GM04504 (cell line): Measurements from ENCODE around the gene CCDC70.
A peak's percentile ranks its signal among the peaks of the same experiment; 100 is the strongest.

Experiments used
- DNase-seq: peaks from one replicate; pipeline ENCODE4 v3.0.0-alpha.2; 2012; ENCODE audit warnings: low read depth

Gene CCDC70

GRCh38 chr13:51829568-51829899 lies 32.2 kb upstream of the CCDC70 start:
- no peak for DNase-seq

- DNase-seq, result no peak
Measured at GRCh38 chr13:51831519-51831918, 30.2 kb upstream of the CCDC70 start.

GRCh38 chr13:51832471-51833152 lies 29.2 kb upstream of the CCDC70 start:
- DNase-seq, result no peak

GRCh38 chr13:51833980-51834379 lies 27.8 kb upstream of the CCDC70 start:
- DNase-seq, result no peak

GRCh38 chr13:51834581-51835171 lies 27.1 kb upstream of the CCDC70 start:
- DNase-seq, result no peak

GRCh38 chr13:51837016-51837415 lies 24.8 kb upstream of the CCDC70 start:
- no peak for DNase-seq

- DNase-seq, result peak; percentile 30
Measured at GRCh38 chr13:51838240-51838846, 23.4 kb upstream of the CCDC70 start.

GRCh38 chr13:51839711-51840540 lies 21.8 kb upstream of the CCDC70 start:
- no peak for DNase-seq

GRCh38 chr13:51840917-51841316 lies 20.9 kb upstream of the CCDC70 start:
- DNase-seq, result no peak

- no peak for DNase-seq
Measured at GRCh38 chr13:51841732-51842131, 20.0 kb upstream of the CCDC70 start.

- no peak for DNase-seq
Measured at GRCh38 chr13:51843529-51843928, 18.2 kb upstream of the CCDC70 start.

GRCh38 chr13:51844862-51845573 lies 16.8 kb upstream of the CCDC70 start, which contains the start of gene TMEM272:
Gene TMEM272, minus strand, starts transcription at chr13:51845177. Its CDS starts 6,647 bp downstream, at chr13:51838530.
- DNase-seq, result no peak

- DNase-seq, result no peak
Measured at GRCh38 chr13:51845574-51846318, 16.0 kb upstream of the CCDC70 start.

- DNase-seq, result no peak
Measured at GRCh38 chr13:51846756-51847155, 15.0 kb upstream of the CCDC70 start.

GRCh38 chr13:51848674-51849073 lies 13.1 kb upstream of the CCDC70 start:
- no peak for DNase-seq

- DNase-seq, result no peak
Measured at GRCh38 chr13:51849145-51850101, 12.3 kb upstream of the CCDC70 start.

- DNase-seq, result no peak
Measured at GRCh38 chr13:51856027-51856736, 5.6 kb upstream of the CCDC70 start.

GRCh38 chr13:51856998-51857397 lies 4.8 kb upstream of the CCDC70 start:
- no peak for DNase-seq

GRCh38 chr13:51858433-51859247 lies 3.1 kb upstream of the CCDC70 start:
- no peak for DNase-seq
